Nephron progenitor cell (in vitro differentiated cells): ENCODE measurements around the gene CDC42BPA.

ENCODE experiments used
- DNase-seq: peaks from one replicate; pipeline ENCODE4 v3.0.0; 2021
- H3K27ac Mint-ChIP-seq: 2 replicates; pipeline ENCODE4 v1.8.0; 2021; ENCODE audit warnings: mild to moderate bottlenecking, moderate library complexity, mixed read lengths
- H3K27me3 Mint-ChIP-seq: 2 replicates; pipeline ENCODE4 v1.8.0; 2021; ENCODE audit warnings: mild to moderate bottlenecking, low read depth, mixed read lengths; ENCODE audit not compliant: poor library complexity
- H3K36me3 Mint-ChIP-seq: 2 replicates; pipeline ENCODE4 v1.8.0; 2021; ENCODE audit warnings: low read depth, mixed read lengths
- H3K4me1 Mint-ChIP-seq: 2 replicates; pipeline ENCODE4 v1.8.0; 2021; ENCODE audit warnings: mixed read lengths
- H3K4me3 Mint-ChIP-seq: 2 replicates; pipeline ENCODE4 v1.8.0; 2021; ENCODE audit warnings: mild to moderate bottlenecking, moderate library complexity, mixed read lengths
- H3K9me3 Mint-ChIP-seq: 2 replicates; pipeline ENCODE4 v1.8.0; 2021; ENCODE audit warnings: mild to moderate bottlenecking, moderate library complexity, mixed read lengths
- CTCF ChIP-seq: fragments of 200-600 bp; sonication (generic); IDR thresholded peaks from 2 replicates; pipeline ENCODE4 v1.5.0; 2021; ENCODE audit warnings: antibody characterized with exemption

The CDC42BPA gene

GRCh38 chr1:227318016-227318852, at the start of gene CDC42BPA:
TSS of gene CDC42BPA (minus strand) at chr1:227318492. CDS start at chr1:227317182, 1,310 bp downstream.
- peaks cover 15% of the 10 kb centered on the region for H3K27me3 Mint-ChIP-seq
- H3K9me3 Mint-ChIP-seq = no peaks in the 10 kb centered on the region
- H3K4me3 Mint-ChIP-seq = peak within 1 kb of the TSS; percentile 100
- H3K36me3 Mint-ChIP-seq = no peaks in the 10 kb centered on the region
- no peak for TF ChIP-seq CTCF
- H3K4me1 Mint-ChIP-seq = peaks cover 37% of the 10 kb centered on the region
- H3K27ac Mint-ChIP-seq = peak within 1 kb of the TSS; percentile 98
- peak; percentile 83 for DNase-seq

GRCh38 chr1:227368009-227368408, 49.7 kb upstream of the CDC42BPA start:
- TF ChIP-seq CTCF = no peak
- Mint-ChIP-seq H3K4me3 (no peak overlapping the region), H3K4me1 (peaks cover 34% of the 10 kb centered on the region), H3K36me3 (no peaks in the 10 kb centered on the region), H3K27me3 (no peaks in the 10 kb centered on the region), H3K27ac (no peak overlapping the region), H3K9me3 (no peaks in the 10 kb centered on the region)
- DNase-seq = no peak

- Mint-ChIP-seq H3K9me3 (no peaks in the 10 kb centered on the region), H3K27me3 (no peaks in the 10 kb centered on the region), H3K36me3 (no peaks in the 10 kb centered on the region), H3K27ac (no peak overlapping the region), H3K4me3 (no peak overlapping the region), H3K4me1 (peaks cover 27% of the 10 kb centered on the region)
- no peak for DNase-seq
- no peak for TF ChIP-seq CTCF
Observed at GRCh38 chr1:227365473-227366431, 47.5 kb upstream of the CDC42BPA start.

GRCh38 chr1:227364657-227365056, 46.4 kb upstream of the CDC42BPA start:
- no peak for DNase-seq
- H3K4me1 Mint-ChIP-seq = peaks cover 16% of the 10 kb centered on the region
- H3K4me3 Mint-ChIP-seq = no peak overlapping the region
- no peak for TF ChIP-seq CTCF
- H3K36me3 Mint-ChIP-seq = no peaks in the 10 kb centered on the region
- no peaks in the 10 kb centered on the region for H3K9me3 Mint-ChIP-seq
- H3K27me3 Mint-ChIP-seq = peaks cover 4% of the 10 kb centered on the region
- no peak overlapping the region for H3K27ac Mint-ChIP-seq

GRCh38 chr1:227363825-227364224, 45.5 kb upstream of the CDC42BPA start:
- H3K27ac Mint-ChIP-seq = no peak overlapping the region
- peaks cover 8% of the 10 kb centered on the region for H3K27me3 Mint-ChIP-seq
- no peak overlapping the region for H3K4me3 Mint-ChIP-seq
- no peaks in the 10 kb centered on the region for H3K36me3 Mint-ChIP-seq
- H3K9me3 Mint-ChIP-seq = no peaks in the 10 kb centered on the region
- DNase-seq = no peak
- H3K4me1 Mint-ChIP-seq = peaks cover 7% of the 10 kb centered on the region
- no peak for TF ChIP-seq CTCF
